ENCODE measurements around the gene ADCY2. TPM values are rescaled to one million over a fixed set of nuclear protein-coding genes. Genes with fewer than 3 reads are reported as not detected.

The ADCY2 gene
- total and polyA plus RNA-seq, 8 donors, result 0.29 to 7.5 (median 1.1) TPM

DNA sequence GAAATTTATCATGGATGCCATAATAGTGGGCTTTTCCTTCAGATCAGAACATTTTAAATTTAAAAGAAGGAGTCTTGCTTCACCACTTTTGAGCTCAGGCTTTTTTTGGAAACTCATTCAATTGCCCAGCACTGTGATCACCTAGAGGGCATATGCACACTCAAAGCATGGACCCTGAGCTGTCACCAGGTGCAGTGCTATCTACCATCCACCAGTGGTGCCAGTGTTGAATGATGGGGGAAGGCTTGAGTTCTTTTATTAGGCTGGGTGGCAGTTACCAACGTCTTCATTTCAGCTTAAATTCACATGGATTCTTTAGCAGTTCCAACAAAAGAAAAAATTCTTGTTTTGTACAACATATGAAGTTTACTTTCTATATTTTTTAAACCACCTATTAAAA is 290.9 kb downstream of the ADCY2 start:
- 41 to 50% (median 45%) methylated on average over 1 of the region's 1 CpG for WGBS, 5 donors
- H3K4me3 ChIP-seq, result no peak overlapping the region
- no peak overlapping the region for H3K27ac ChIP-seq
- H3K9me3 ChIP-seq, result no peaks in the 10 kb centered on the region
- DNase-seq, result no peak
- intact Hi-C loops (cut with DNase I; ENCODE audit: low total_unique reads), result no loop called here
- no peaks in the 10 kb centered on the region for H3K27me3 ChIP-seq
- no peaks in the 10 kb centered on the region for H3K4me1 ChIP-seq
- TF ChIP-seq EP300 (IDR thresholded peaks at IDR 0.05) (no peak), POLR2AphosphoS5 (IDR thresholded peaks at IDR 0.05) (no peak), POLR2A (IDR thresholded peaks at IDR 0.05) (no peak)
- TF ChIP-seq, protein P1, sequence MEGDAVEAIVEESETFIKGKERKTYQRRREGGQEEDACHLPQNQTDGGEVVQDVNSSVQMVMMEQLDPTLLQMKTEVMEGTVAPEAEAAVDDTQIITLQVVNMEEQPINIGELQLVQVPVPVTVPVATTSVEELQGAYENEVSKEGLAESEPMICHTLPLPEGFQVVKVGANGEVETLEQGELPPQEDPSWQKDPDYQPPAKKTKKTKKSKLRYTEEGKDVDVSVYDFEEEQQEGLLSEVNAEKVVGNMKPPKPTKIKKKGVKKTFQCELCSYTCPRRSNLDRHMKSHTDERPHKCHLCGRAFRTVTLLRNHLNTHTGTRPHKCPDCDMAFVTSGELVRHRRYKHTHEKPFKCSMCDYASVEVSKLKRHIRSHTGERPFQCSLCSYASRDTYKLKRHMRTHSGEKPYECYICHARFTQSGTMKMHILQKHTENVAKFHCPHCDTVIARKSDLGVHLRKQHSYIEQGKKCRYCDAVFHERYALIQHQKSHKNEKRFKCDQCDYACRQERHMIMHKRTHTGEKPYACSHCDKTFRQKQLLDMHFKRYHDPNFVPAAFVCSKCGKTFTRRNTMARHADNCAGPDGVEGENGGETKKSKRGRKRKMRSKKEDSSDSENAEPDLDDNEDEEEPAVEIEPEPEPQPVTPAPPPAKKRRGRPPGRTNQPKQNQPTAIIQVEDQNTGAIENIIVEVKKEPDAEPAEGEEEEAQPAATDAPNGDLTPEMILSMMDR (IDR thresholded peaks at IDR 0.05), result no peak
- H3K36me3 ChIP-seq, result no peaks in the 10 kb centered on the region

GRCh38 chr5:7690557-7690956 is 294.6 kb downstream of the ADCY2 start:
- no peaks in the 10 kb centered on the region for H3K4me1 ChIP-seq
- intact Hi-C loops (cut with DNase I; ENCODE audit: low total_unique reads), result no loop called here
- 80 to 88% (median 85%) methylated on average over 10 of the region's 10 CpGs for WGBS, 5 donors
- no peaks in the 10 kb centered on the region for H3K36me3 ChIP-seq
- no peaks in the 10 kb centered on the region for H3K9me3 ChIP-seq
- TF ChIP-seq, protein P1 (IDR thresholded peaks at IDR 0.05), result no peak
- TF ChIP-seq POLR2A (IDR thresholded peaks at IDR 0.05), result no peak
- no peak for TF ChIP-seq EP300 (IDR thresholded peaks at IDR 0.05)
- no peak for TF ChIP-seq POLR2AphosphoS5 (IDR thresholded peaks at IDR 0.05)
- H3K27ac ChIP-seq, result no peak overlapping the region
- no peak overlapping the region for H3K4me3 ChIP-seq
- no peaks in the 10 kb centered on the region for H3K27me3 ChIP-seq
- peak in 1 of 2 donors; percentile 9 for DNase-seq

GRCh38 chr5:7705261-7705660 is 309.3 kb downstream of the ADCY2 start:
- Histone ChIP-seq H3K4me3 (no peak overlapping the region), H3K27me3 (no peaks in the 10 kb centered on the region), H3K27ac (no peak overlapping the region), H3K9me3 (no peaks in the 10 kb centered on the region), H3K36me3 (peaks cover 0 to 7% (median 0%) of the 10 kb centered on the region in 4 donors), H3K4me1 (no peaks in the 10 kb centered on the region)
- 62 to 77% (median 71%) methylated on average over 5 of the region's 5 CpGs for WGBS, 5 donors
- intact Hi-C loops (cut with DNase I; ENCODE audit: low total_unique reads), result no loop called here
- TF ChIP-seq EP300 (IDR thresholded peaks at IDR 0.05) (no peak), POLR2AphosphoS5 (IDR thresholded peaks at IDR 0.05) (no peak), POLR2A (IDR thresholded peaks at IDR 0.05) (no peak)
- TF ChIP-seq, protein P1 (IDR thresholded peaks at IDR 0.05), result no peak
- DNase-seq, result no peak

- DNase-seq, result no peak
- 92 to 94% (median 93%) methylated on average over 6 of the region's 6 CpGs for WGBS, 5 donors
- TF ChIP-seq POLR2AphosphoS5 (IDR thresholded peaks at IDR 0.05) (no peak), EP300 (IDR thresholded peaks at IDR 0.05) (no peak), POLR2A (IDR thresholded peaks at IDR 0.05) (no peak)
- TF ChIP-seq, protein P1 (IDR thresholded peaks at IDR 0.05), result no peak
- intact Hi-C loops (cut with DNase I; ENCODE audit: low total_unique reads), result no loop called here
- no peak overlapping the region for H3K4me3 ChIP-seq
- H3K9me3 ChIP-seq, result no peaks in the 10 kb centered on the region
- H3K27ac ChIP-seq, result no peak overlapping the region
- no peaks in the 10 kb centered on the region for H3K4me1 ChIP-seq
- no peaks in the 10 kb centered on the region for H3K27me3 ChIP-seq
- peaks cover 0 to 7% (median 0%) of the 10 kb centered on the region in 4 donors for H3K36me3 ChIP-seq
Observed at GRCh38 chr5:7705736-7706135, 309.8 kb downstream of the ADCY2 start.

Data from stomach (tissue), 9 donors.